HCT116 (cell line): ENCODE data around the gene ACSL5. TPM values are rescaled to one million over a fixed set of nuclear protein-coding genes. Genes with fewer than 3 reads are reported as not detected.

Experiments
- ATAC-seq: fragments of 200-7000 bp; cut with Tn5 transposase; 2 replicates; pipeline ENCODE4 v1.9.1; 2020; ENCODE audit warnings: mild to moderate bottlenecking, moderate library complexity
- BruUV-seq: library from RNA; stranded (reverse); fragments of 400-500 nt; replicated peaks from 2 replicates; lab custom pipeline; 2021; lab: Mats Ljungman, UMichigan
- CTCF ChIA-PET: fragments of 300-600 bp; sonication (Branson Sonifier 250); formaldehyde crosslinking; loops from one replicate; lab custom pipeline; 2021; ENCODE audit warnings: antibody characterized with exemption; lab: Charles Lee
- POLR2A ChIA-PET: fragments of 300-600, 350-600 bp; sonication (Branson Sonifier 250); formaldehyde crosslinking; loops from one replicate; lab custom pipeline; 2021; ENCODE audit warnings: antibody characterized with exemption; lab: Charles Lee
- RAD21 ChIA-PET, 2 experiments: fragments of 300-600 bp; sonication (Branson Sonifier 250); formaldehyde crosslinking; loops; one replicate each; lab custom pipeline; 2023; ENCODE audit warnings: low total read pairs in 2 of 2; ENCODE audit not compliant: uncharacterized antibody in 2 of 2, unreplicated experiment in 2 of 2, low non-redundant PET in 1 of 2; lab: Charles Lee
- DNase-seq: peaks from one replicate; pipeline ENCODE4 v3.0.0-alpha.2; 2010; ENCODE audit warnings: low read depth, low spot score
- H2AFZ ChIP-seq: fragments of 200-600 bp; shearing (Covaris generic), sonication (generic); 2 replicates; pipeline ENCODE4 v1.6.1; 2017; ENCODE audit warnings: low read depth, mixed run types, mixed read lengths, antibody characterized with exemption, low read length; ENCODE audit not compliant: poor library complexity, severe bottlenecking
- H3K27ac ChIP-seq: 2 replicates; pipeline ENCODE4 v1.5.1; 2012; ENCODE audit warnings: low read depth, low read length
- H3K27me3 ChIP-seq: fragments of 200-600 bp; sonication (generic); 2 replicates; pipeline ENCODE4 v1.6.1; 2016; ENCODE audit warnings: mixed run types, low read length, mixed read lengths; ENCODE audit not compliant: insufficient read depth
- H3K36me3 ChIP-seq, 2 experiments: fragments of 200-500 bp in 1 of 2; fragments of 200-600 bp in 1 of 2; sonication (Bioruptor generic) in 1 of 2; sonication (generic) in 1 of 2; 2 replicates each; pipeline versions ENCODE4 v1.5.1 to v1.6.1; 2014 to 2016; ENCODE audit warnings: low read length in 2 of 2, inconsistent platforms in 1 of 2, mixed read lengths in 1 of 2, mixed run types in 1 of 2; ENCODE audit not compliant: insufficient read depth in 2 of 2, control insufficient read depth in 1 of 2
- H3K4me1 ChIP-seq, 2 experiments: fragments of 200-600 bp in 1 of 2; sonication (generic) in 1 of 2; 2 replicates each; pipeline versions ENCODE4 v1.5.1 to v1.6.1; 2012 to 2017; ENCODE audit warnings: low read length in 2 of 2, inconsistent platforms in 1 of 2, mild to moderate bottlenecking in 1 of 2, mixed read lengths in 1 of 2, mixed run types in 1 of 2, moderate library complexity in 1 of 2; ENCODE audit not compliant: insufficient read depth in 2 of 2, control insufficient read depth in 1 of 2
- H3K4me2 ChIP-seq: fragments of 200-600 bp; sonication (generic); 2 replicates; pipeline ENCODE4 v1.6.1; 2017; ENCODE audit warnings: mixed run types, low read length, mixed read lengths
- H3K4me3 ChIP-seq, 2 experiments: fragments of 200-600 bp in 1 of 2; sonication (generic) in 1 of 2; replicated peaks in 1 of 2; 2 replicates each; pipeline ENCODE4 v1.5.1; 2011 to 2016; ENCODE audit warnings: low read length in 2 of 2, control low read depth in 1 of 2, low read depth in 1 of 2, mild to moderate bottlenecking in 1 of 2, mixed read lengths in 1 of 2, mixed run types in 1 of 2
- H3K79me2 ChIP-seq: fragments of 200-600 bp; sonication (generic); 2 replicates; pipeline ENCODE4 v1.6.1; 2017; ENCODE audit warnings: mild to moderate bottlenecking, mixed run types, low read length, moderate library complexity, mixed read lengths; ENCODE audit not compliant: insufficient read depth
- H3K9ac ChIP-seq: fragments of 200-600 bp; sonication (generic); 2 replicates; pipeline ENCODE4 v1.6.1; 2016; ENCODE audit warnings: low read length, mixed read lengths
- H3K9me2 ChIP-seq: fragments of 200-600 bp; sonication (generic), shearing (Covaris generic); 2 replicates; pipeline ENCODE4 v1.6.1; 2017; ENCODE audit warnings: mixed run types, mild to moderate bottlenecking, moderate library complexity; ENCODE audit not compliant: insufficient read depth
- H3K9me3 ChIP-seq, 2 experiments: fragments of 200-500 bp in 1 of 2; fragments of 200-600 bp in 1 of 2; sonication (Bioruptor generic) in 1 of 2; sonication (generic) in 1 of 2; 2 replicates each; pipeline ENCODE4 v1.6.1; 2014 to 2017; ENCODE audit warnings: low read length in 2 of 2, mixed read lengths in 2 of 2, inconsistent platforms in 1 of 2, low read depth in 1 of 2, mild to moderate bottlenecking in 1 of 2, mixed run types in 1 of 2, moderate library complexity in 1 of 2; ENCODE audit not compliant: control insufficient read depth in 1 of 2, insufficient read depth in 1 of 2
- H4K20me1 ChIP-seq: fragments of 200-600 bp; sonication (generic), shearing (Covaris generic); 2 replicates; pipeline ENCODE4 v1.6.1; 2017; ENCODE audit warnings: mixed run types, mild to moderate bottlenecking, moderate library complexity; ENCODE audit not compliant: insufficient read depth
- EGR1 ChIP-seq: IDR thresholded peaks from 2 replicates; pipeline ENCODE4 v1.6.1; 2012; ENCODE audit warnings: low read depth
- EZH2phosphoT487 ChIP-seq: fragments of 200-600 bp; IDR thresholded peaks from 2 replicates; pipeline ENCODE4 v1.6.1; 2018; ENCODE audit warnings: antibody characterized with exemption, borderline replicate concordance
- JUND ChIP-seq: IDR thresholded peaks from 2 replicates; pipeline ENCODE4 v1.6.1; 2012
- POLR2A ChIP-seq: IDR thresholded peaks from 2 replicates; pipeline ENCODE4 v1.7.0; 2011; ENCODE audit warnings: borderline replicate concordance; ENCODE audit not compliant: insufficient read depth, insufficient read length; ENCODE audit errors: extremely low read depth
- RAD21 ChIP-seq: IDR thresholded peaks from 2 replicates; pipeline ENCODE4 v1.6.1; 2012; ENCODE audit warnings: low read depth, mild to moderate bottlenecking
- SIN3A ChIP-seq: IDR thresholded peaks from 2 replicates; pipeline ENCODE4 v1.6.1; 2012; ENCODE audit warnings: low read depth
- SP1 ChIP-seq: IDR thresholded peaks from 2 replicates; pipeline ENCODE4 v1.6.1; 2012; ENCODE audit warnings: low read depth
- SRF ChIP-seq: IDR thresholded peaks from 2 replicates; pipeline ENCODE4 v1.6.1; 2012; ENCODE audit warnings: low read depth
- TCF7L2 ChIP-seq: IDR thresholded peaks from 2 replicates; pipeline ENCODE4 v1.7.0; 2011; ENCODE audit warnings: borderline replicate concordance, inconsistent platforms; ENCODE audit not compliant: insufficient read depth, insufficient read length; ENCODE audit errors: extremely low read depth
- ZFX ChIP-seq: fragments of 450-650 bp; IDR thresholded peaks from 2 replicates; pipeline ENCODE4 v1.6.1; 2017
- intact Hi-C: fragments of 100-400 bp; cut with micrococcal nuclease; formaldehyde crosslinking; loops from 2 replicates; pipeline ENCODE4 v1.10.0; 2022
- total RNA-seq: library from RNA; stranded (reverse); gene quantifications from one replicate; pipeline ENCODE4 v1.2.1, GENCODE V29; 2021; ENCODE audit not compliant: unreplicated experiment

Gene ACSL5
- total RNA-seq, 1 experiment from 2014 or later: 195 TPM

GRCh38 chr10:112348759-112349158 lies 25.2 kb upstream of the ACSL5 start:
- RAD21 ChIA-PET: no interaction called here
- no peak for ATAC-seq
- CTCF ChIA-PET: no interaction called here

GRCh38 chr10:112349521-112350085 lies 24.3 kb upstream of the ACSL5 start:
- H3K4me2 ChIP-seq: no peak overlapping the region
- intact Hi-C loops: no loop called here
- no TSS peak for BruUV-seq
- no peaks in the 10 kb centered on the region for H3K9me2 ChIP-seq
- POLR2A ChIA-PET: interaction anchor here (1.5 kb wide), 1 partner anchor 17 kb away, joined by 3 read pairs; no protein-coding TSS in a partner anchor
- no peaks in the 10 kb centered on the region for H4K20me1 ChIP-seq
- no peak overlapping the region for H2AFZ ChIP-seq
- no peaks in the 10 kb centered on the region for H3K27me3 ChIP-seq
- no peak for ATAC-seq
- TF ChIP-seq TCF7L2 (no peak), EGR1 (no peak), JUND (no peak), RAD21 (no peak), POLR2A (no peak), SP1 (no peak), ZFX (no peak)
- peaks cover 3 to 4% of the 10 kb centered on the region in 2 experiments; a peak in 3 of 4 replicates for H3K4me1 ChIP-seq
- CTCF ChIA-PET: no interaction called here
- RAD21 ChIA-PET: no interaction called here
- no peaks in the 10 kb centered on the region for H3K36me3 ChIP-seq
- no peak for DNase-seq
- H3K27ac ChIP-seq: no peak overlapping the region
- H3K9me3 ChIP-seq: no peaks in the 10 kb centered on the region
- no peak overlapping the region for H3K4me3 ChIP-seq
- no peaks in the 10 kb centered on the region for H3K79me2 ChIP-seq
- no peak overlapping the region for H3K9ac ChIP-seq

More at GRCh38 chr10:112348759-112349158, 25.2 kb upstream of the ACSL5 start:
- no peaks in the 10 kb centered on the region for H3K9me3 ChIP-seq
- no peaks in the 10 kb centered on the region for H4K20me1 ChIP-seq
- intact Hi-C loops: no loop called here
- no peak overlapping the region for H3K27ac ChIP-seq
- no peak overlapping the region for H3K9ac ChIP-seq
- H3K4me3 ChIP-seq: no peak overlapping the region
- H3K4me2 ChIP-seq: no peak overlapping the region
- H3K79me2 ChIP-seq: no peaks in the 10 kb centered on the region
- H3K4me1 ChIP-seq: peaks cover 8 to 12% of the 10 kb centered on the region in 2 experiments; a peak in 3 of 4 replicates
- DNase-seq: no peak
- TF ChIP-seq SIN3A (no peak), EGR1 (no peak), EZH2phosphoT487 (no peak), SRF (no peak)
- TF ChIP-seq, all 23 proteins: peak for 0
- BruUV-seq: no TSS peak
- Histone ChIP-seq H2AFZ (no peak overlapping the region), H3K27me3 (no peaks in the 10 kb centered on the region), H3K36me3 (no peaks in the 10 kb centered on the region), H3K9me2 (no peaks in the 10 kb centered on the region)
- POLR2A ChIA-PET: interaction anchor here (1.5 kb wide), 1 partner anchor 16 kb away, joined by 3 read pairs; no protein-coding TSS in a partner anchor
